ENCODE results near the gene ZNF609. TPM values are rescaled to one million over a fixed set of nuclear protein-coding genes. Genes with fewer than 3 reads are reported as not detected.
"Not testable (repeated sequence)": the region's sequence is repeated elsewhere in the genome, so short reads cannot be mapped to it uniquely, and the experiment has no call there.

The ZNF609 gene
- total RNA-seq, 1 donor from 2014 or later: 55.1 TPM

- no peak for DNase-seq (ENCODE audit: low spot score)
Measured at GRCh38 chr15:64455961-64456371, 4.4 kb upstream of the ZNF609 start.

- no peak for DNase-seq (ENCODE audit: low spot score)
Measured at GRCh38 chr15:64456634-64457108, 3.7 kb upstream of the ZNF609 start.

- DNase-seq (ENCODE audit: low spot score): no peak
Measured at GRCh38 chr15:64459066-64459781, 1.2 kb upstream of the ZNF609 start.

GRCh38 chr15:64460724-64461720 is 644 bp downstream of the ZNF609 start:
- DNase-seq (ENCODE audit: low spot score): peak; percentile 53

GRCh38 chr15:64461721-64462162 is 1.4 kb downstream of the ZNF609 start:
- DNase-seq (ENCODE audit: low spot score): no peak

- no peak for DNase-seq (ENCODE audit: low spot score)
Measured at GRCh38 chr15:64462492-64462891, 2.1 kb downstream of the ZNF609 start.

- DNase-seq (ENCODE audit: low spot score): no peak
Measured at GRCh38 chr15:64464276-64465005, 4.1 kb downstream of the ZNF609 start.

- no peak for DNase-seq (ENCODE audit: low spot score)
Measured at GRCh38 chr15:64466408-64467141, 6.2 kb downstream of the ZNF609 start.

GRCh38 chr15:64472161-64472560 is 11.8 kb downstream of the ZNF609 start:
- no peak for DNase-seq (ENCODE audit: low spot score)

- no peak for DNase-seq (ENCODE audit: low spot score)
Measured at GRCh38 chr15:64474846-64475245, 14.5 kb downstream of the ZNF609 start.

- DNase-seq (ENCODE audit: low spot score): no peak
Measured at GRCh38 chr15:64476550-64476949, 16.2 kb downstream of the ZNF609 start.

- DNase-seq (ENCODE audit: low spot score): no peak
Measured at GRCh38 chr15:64478863-64479262, 18.5 kb downstream of the ZNF609 start.

GRCh38 chr15:64480891-64481290 is 20.5 kb downstream of the ZNF609 start:
- no peak for DNase-seq (ENCODE audit: low spot score)

- no peak for DNase-seq (ENCODE audit: low spot score)
Measured at GRCh38 chr15:64483749-64484148, 23.4 kb downstream of the ZNF609 start.

- DNase-seq (ENCODE audit: low spot score): no peak
Measured at GRCh38 chr15:64485796-64486195, 25.4 kb downstream of the ZNF609 start.

- no peak for DNase-seq (ENCODE audit: low spot score)
Measured at GRCh38 chr15:64490598-64491259, 30.4 kb downstream of the ZNF609 start.

GRCh38 chr15:64493641-64494040 is 33.3 kb downstream of the ZNF609 start:
- DNase-seq (ENCODE audit: low spot score): no peak

GRCh38 chr15:64495968-64496367 is 35.6 kb downstream of the ZNF609 start:
- not testable (repeated sequence) for DNase-seq (ENCODE audit: low spot score)

- no peak for DNase-seq (ENCODE audit: low spot score)
Measured at GRCh38 chr15:64500695-64501395, 40.5 kb downstream of the ZNF609 start.

GRCh38 chr15:64501396-64501715 is 41.0 kb downstream of the ZNF609 start:
- no peak for DNase-seq (ENCODE audit: low spot score)
